OCI-LY1 (cell line): ENCODE data around the gene SCN1B.

ENCODE experiments used
- CTCF ChIP-seq: fragments of 200-600 bp; sonication (generic), shearing (Covaris generic); IDR thresholded peaks from 2 replicates; pipeline ENCODE4 v1.5.1; 2017; ENCODE audit warnings: mild to moderate bottlenecking, antibody characterized with exemption, low read length, moderate library complexity, mixed read lengths
- EZH2 ChIP-seq: fragments of 200-600 bp; sonication (generic), shearing (Covaris generic); IDR thresholded peaks from 2 replicates; pipeline ENCODE4 v1.8.0; 2017; ENCODE audit warnings: borderline replicate concordance, mixed run types, mild to moderate bottlenecking, antibody characterized with exemption, low read length, moderate library complexity, mixed read lengths

GRCh38 chr19:35002037-35002535 is 28.2 kb upstream of the SCN1B start:
- TF ChIP-seq CTCF: no peak
- TF ChIP-seq EZH2: no peak
